HG03045 (cell line): ENCODE results near the gene CERS5.
A peak's percentile ranks its signal among the peaks of the same experiment; 100 is the strongest.
"Not testable (repeated sequence)": the region's sequence is repeated elsewhere in the genome, so short reads cannot be mapped to it uniquely, and the experiment has no call there.

Experiments
- ATAC-seq: cut with Tn5 transposase; IDR thresholded peaks from one replicate; pipeline ENCODE4 v1.9.1; 2021; ENCODE audit warnings: mild to moderate bottlenecking, moderate library complexity; ENCODE audit not compliant: unreplicated experiment

CERS5 gene

DNA sequence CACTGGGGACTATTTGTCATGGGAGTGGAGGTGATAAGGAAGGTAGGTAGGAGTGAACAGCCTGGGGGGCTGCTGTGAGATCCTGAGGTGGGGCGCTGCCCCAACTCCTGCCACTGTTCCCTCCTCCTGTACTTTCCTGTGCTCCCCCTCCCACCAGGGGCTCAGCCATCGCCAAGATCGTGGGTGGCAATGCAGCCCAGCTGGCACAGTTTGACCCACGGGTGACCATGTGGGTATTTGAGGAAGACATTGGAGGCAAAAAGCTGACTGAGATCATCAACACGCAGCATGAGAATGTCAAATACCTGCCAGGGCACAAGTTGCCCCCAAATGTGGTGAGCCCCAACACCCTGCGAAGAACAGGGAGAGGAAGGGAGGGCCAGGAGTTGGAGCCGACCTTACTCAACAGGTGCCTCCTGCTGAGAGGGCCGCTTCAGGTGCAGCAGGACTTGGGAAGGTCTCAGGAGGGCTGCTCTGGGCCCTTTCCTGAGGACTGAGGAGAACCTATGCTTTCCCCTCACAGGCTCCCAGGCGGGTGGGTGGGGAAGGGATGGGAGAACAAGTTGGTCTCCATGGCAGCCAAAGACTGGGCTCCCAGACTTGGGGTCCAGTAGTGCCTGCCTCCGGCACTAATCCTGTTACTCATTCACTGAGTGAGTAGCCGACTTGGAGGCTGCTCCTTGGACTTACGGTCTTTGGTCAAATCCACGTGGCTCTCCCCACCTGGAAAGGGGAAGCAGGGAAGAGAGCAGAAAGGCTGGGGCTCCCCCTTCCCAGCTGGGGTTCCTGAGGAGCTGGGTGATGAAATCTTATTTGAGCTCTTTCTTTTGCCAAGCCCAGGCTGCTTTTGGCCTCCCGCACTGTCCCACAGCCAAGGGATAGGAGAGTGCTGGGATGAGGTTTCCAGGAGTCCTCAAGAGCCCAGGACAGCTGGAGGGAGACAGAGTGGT lies 62.5 kb downstream of the CERS5 start:
- no peak for ATAC-seq

DNA sequence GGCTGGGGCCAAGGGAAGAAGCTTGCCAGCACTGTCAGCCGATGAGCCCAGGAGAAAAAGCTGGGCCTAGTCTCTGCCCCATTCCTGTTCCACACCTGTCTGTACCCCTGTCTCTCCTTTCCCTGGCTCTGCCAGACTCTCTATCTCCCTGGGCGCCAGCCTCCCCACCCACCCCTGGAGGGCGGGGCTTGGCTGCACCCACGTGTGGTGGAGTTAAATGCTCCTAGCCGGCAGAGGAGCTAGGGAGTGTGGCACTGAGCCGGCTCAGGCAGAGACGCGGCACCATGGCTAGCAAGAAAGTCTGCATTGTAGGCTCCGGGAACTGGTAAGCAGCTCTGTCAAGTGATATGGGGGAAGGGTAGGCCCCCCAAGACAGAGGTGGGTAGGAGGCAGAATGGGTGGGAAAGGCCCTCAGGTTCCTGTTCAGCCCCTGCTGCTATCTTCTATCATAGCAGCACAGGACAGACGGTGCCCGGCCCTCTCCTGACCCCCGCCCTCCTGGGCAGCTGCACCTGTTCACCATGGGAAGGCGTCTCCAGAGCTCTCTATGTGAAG lies 63.3 kb downstream of the CERS5 start, which contains the start of gene GPD1:
TSS of gene GPD1 (plus strand) at position 242 of the 555 bp plus-strand sequence. CDS start at position 285, 43 bp downstream.
- ATAC-seq = no peak

DNA sequence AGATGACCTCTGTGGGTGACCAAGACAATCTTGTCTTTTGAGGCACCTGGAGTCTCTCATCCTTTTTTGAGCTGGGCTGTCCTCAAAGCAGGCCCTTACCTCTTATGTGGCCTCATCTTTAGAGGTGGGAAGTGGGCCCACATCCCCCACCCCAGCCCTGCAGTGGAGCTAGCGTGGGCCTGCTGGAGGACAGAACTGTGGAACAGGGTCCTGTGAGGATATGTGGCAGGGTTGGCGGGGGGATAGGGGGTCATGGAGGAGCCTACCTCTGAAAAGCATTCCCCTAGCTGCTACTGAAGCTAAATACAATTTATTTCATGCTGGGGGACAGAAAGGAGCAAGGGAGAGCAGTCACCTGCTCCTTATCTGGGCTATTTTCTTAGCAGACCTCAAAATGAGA lies 63.8 kb downstream of the CERS5 start:
- ATAC-seq = no peak

DNA sequence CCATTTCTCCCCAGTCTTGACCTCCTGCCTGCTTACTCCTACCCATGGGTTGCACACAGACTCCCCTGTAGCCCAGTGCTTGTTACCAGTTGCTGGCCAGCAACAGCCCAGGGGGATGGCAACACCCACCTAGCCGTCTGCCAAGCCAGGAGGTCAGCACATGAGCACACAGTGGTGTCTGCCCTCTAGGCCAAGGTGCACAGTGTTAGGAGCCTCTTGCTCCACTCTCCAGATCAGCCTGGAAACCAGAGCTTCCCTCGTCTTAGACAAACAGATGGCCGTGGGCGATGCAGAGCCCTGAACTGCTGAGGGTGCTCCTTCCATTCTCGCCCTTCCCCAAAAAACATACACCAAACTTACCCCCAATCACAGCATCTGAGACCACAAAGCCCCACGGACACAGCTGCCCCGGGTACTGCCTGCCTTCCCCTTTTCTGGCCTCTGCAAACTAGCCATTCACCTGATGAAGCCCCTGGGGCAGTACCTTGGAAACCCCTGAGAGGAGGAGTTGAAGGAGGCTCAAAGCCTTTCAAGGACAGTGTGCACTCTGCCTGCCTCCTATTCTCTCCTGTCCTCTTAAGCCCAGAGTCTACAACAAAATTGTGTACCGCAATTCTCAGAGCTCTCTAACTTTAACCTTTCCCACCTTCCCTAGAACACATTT lies 64.4 kb downstream of the CERS5 start:
- no peak for ATAC-seq

DNA sequence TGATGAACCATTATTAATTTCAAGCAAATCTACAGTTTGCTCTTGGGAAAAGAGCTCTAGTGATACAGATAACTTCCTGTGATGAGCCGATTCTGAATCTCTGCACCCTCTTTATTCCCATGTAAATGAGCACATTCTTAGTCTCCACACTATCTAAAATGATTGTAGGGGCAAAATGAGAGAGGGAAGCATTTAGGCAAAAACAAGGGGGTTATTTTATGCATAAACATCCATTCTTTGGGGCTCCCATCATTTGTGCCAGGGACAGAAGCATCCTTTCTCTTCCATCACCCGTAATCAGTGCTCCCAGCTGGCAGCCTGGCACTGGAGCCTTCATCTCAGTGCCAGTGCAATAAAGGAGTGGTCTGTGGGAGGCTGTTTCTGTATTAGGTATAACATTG lies 65.0 kb downstream of the CERS5 start:
- no peak for ATAC-seq

DNA sequence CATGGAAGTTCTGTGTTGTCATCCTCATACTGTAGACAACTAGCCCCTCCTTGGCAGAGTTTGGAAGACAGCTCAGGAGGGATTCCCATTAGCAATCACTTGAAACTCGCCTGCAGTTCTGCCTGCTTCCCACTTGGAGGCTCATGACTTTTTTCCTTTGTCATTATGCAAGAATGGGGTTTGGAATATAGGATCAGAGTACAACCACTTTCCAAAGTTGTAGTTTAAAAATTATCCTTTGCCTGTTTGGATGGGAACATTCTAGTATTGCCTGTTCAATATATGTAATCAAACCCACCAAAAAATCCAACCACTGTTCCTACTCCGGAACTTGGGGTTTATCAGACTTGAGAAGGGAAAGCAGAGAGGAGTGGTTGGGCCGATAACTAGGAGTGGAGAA lies 65.5 kb downstream of the CERS5 start:
- no peak for ATAC-seq

DNA sequence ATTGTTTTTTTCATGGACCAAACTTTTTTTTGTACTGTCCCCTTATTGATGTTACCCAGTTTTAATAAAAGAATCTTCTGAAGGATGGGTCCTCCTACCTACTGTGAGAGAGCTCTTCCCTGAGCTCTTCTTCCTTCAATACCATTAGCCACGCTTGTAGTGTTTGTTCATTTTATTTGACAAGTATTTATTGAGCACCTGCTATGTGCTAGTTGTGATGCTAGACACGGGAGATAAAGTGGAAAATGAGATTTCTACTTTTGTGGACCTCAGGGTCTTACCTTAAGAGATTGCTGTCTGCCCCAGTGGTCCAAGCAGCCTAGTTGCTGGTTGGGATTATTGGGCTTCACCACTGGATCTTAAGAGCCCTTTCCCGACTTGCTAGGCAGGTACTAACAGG lies 66.6 kb downstream of the CERS5 start:
- ATAC-seq = no peak

DNA sequence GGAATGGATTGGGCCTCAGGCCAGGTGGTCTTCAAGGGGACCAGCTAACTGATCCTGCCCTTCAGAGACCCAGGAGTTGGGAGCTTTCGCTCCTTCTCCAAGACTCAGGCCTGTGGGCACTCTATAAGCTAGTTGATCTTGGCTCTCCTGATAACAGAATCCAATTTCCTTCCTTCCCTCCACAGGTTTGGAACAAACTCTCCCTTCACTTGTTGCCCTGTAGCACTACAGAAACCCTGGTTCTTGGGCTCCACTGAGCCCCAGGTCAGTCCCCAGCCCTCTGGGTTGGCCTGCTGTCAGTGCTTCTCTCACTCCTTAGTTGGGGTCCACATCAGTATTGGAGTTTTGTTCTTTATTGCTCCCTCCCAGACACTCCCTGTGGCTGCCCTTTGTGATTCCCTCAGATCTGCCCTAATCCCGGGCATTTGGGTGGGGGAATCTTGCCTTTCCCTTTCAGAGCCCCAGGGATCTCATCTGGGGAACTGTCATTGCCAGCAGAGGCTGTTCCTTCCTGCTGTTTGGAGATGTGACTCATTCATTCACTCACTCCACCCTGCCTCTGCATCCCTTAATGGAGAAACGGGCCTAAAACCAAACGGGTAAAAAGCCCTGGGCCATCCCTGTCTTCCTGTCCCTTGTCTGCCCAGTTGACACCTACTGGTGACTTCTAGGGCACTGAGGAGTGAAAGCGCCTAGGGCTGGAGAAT lies 67.7 kb downstream of the CERS5 start:
- no peak for ATAC-seq

DNA sequence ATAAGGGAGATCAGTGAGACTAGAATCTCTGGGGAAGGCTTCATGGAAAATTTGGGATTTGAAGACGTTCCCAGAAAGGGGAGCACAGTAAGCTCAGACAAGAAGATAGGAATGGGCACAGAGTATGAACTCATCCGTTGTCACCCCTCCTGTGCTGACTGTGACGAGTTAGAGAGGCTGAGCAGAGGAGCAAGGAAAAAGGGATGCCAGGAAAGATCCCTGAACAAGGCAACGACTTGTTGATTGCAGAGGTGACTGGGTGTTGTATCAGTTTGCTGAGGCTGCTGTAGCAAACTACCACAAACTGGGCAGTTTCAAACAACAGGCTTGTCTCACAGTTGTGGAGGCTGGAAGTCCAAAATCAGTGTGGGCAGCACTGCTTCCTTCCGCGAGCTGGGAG lies 69.2 kb downstream of the CERS5 start:
- no peak for ATAC-seq

DNA sequence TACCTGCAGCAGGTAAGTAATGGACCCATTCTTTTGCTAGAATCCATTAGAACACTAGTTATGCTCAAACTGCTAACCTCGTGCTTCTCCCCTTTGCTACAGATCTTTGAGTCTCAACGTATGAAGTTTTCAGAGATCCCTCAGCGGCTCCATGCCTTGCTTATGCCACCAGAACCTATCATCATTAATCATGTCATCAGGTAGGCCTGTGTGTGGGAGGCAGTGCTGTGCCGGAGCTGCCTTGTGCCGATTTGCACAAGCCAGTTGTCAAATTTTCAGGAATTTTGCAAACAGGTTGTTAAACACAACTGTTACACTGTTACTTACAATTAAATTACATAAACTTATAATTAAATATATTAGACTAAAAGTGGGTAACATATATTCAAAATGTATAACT lies 76.8 kb downstream of the CERS5 start:
- ATAC-seq = no peak

DNA sequence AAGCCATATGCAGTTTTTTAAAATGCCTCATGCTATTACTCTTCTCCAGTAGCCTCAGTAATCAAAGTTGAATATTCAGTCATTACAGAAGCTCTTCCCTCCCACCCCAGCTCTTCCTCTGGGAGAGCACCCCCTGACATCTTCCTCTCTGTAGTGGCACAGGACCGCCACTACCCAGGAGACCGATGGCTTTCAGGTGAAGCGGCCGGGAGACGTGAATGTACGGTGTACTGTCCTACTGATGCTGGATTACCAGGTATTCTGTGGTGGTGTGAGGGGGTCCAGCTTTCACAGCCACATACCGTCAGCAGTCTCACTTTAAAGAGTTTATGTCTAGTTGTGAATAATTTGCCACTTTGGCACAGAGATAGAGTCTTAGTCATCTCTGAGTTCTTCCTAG lies 77.4 kb downstream of the CERS5 start:
- ATAC-seq = no peak

DNA sequence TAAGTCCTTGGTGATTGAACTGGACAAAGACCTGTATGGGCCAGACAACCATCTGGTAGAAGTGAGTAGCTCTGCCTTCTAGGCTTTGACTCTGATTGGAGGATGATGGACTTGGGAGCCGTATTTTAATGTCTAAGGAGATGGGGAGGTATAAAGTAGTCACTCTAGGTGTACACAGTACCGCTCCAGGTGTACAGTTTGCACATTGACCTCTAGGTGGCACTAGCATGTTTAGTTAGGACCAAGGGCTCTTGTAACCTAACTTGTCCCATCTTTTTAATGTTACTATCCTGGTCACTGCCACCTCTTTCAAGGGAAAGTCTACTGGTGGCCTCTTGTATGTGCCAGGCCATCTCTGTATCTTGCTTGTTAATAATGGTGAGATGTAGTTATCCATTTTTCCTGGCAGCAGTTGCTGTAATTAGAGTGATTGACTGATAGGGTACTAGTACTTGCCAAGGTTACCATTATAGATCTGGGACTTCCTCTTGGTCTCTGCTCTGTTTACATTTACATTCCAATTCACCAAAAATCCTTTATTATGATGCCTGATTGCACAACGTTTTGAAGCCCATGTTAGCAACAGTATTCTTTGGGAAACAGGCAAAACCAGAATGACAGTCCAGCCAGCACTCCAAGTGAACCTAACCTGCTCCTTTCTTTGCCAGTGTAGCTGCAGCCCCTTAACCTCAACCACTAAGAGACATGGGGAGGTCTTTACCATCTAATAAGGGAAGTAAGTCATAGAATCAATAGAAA lies 78.4 kb downstream of the CERS5 start:
- ATAC-seq = no peak

DNA sequence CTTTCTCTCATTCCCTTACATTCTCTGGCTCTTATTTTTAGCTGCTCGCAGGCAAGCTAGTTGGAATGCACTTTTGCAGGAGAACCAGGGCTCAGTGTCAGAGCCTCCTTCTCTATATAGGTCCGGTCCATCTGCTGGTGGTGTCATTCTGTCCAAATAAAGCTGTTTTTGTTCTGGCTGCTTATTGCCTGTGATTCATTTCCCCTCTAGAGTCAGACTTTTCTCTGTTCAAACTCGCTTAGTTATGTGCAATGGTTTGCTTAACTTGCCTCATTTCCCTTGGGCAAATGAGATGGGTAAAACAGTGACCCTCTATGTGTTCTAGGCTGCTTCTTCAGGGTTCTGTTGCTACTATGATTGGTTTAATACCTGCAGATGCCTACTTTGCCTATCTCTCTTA lies 79.2 kb downstream of the CERS5 start:
- ATAC-seq = no peak

DNA sequence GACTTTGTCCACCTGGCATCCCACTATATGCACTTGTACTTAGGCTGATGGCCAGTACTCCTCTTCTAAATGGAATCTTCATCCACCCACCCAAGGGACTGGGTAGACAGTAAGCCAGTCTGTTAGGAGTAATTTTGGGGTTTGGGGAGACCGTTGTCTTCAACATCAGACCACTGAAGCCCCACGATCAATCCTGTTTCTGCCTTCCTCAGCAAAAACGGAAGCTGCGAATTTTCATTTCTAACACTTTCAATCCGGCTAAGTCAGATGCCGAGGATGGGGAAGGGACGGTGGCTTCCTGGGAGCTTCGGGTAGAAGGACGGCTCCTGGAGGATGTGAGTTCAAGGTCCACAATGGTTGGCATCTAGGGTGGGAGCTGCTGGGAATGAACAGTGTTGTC lies 80.0 kb downstream of the CERS5 start:
- ATAC-seq = no peak

DNA sequence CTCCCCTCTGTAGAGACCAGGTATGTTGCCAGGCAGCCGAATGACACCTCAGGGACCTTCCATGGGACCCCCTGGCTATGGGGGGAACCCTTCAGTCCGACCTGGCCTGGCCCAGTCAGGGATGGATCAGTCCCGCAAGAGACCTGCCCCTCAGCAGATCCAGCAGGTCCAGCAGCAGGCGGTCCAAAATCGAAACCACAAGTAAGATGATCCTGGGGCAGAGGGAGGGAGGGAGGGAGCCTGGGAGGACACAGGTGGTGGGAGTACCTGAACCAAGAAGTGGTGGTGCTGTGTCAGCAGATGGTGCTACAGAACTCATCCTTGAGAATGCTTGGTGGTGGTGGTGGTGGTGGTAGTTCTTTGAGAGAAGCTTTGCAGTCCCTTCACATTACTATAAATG lies 81.0 kb downstream of the CERS5 start:
- ATAC-seq = no peak

DNA sequence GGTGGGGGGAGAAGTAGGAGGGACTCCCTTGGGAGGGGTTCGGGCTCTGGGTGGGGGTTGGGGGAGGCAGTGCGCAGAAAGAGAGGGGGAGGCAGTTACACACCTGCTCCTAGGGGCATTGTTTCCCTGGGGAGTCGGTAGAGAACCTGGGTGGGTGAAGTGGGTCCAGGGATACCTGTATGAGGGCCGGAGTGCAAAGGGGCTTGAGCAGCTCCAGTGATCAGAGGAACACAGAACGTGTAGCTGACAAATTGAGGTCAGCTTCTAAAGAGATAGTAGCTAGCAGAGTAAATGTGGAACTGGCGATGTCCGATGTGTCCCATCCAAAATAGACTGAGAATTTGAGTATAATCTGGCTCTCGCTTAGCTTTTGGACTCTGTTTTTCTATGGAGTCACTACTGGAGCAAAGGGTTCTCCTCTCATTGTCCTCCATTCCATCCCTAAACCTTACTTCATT lies 81.5 kb downstream of the CERS5 start:
- no peak for ATAC-seq

DNA sequence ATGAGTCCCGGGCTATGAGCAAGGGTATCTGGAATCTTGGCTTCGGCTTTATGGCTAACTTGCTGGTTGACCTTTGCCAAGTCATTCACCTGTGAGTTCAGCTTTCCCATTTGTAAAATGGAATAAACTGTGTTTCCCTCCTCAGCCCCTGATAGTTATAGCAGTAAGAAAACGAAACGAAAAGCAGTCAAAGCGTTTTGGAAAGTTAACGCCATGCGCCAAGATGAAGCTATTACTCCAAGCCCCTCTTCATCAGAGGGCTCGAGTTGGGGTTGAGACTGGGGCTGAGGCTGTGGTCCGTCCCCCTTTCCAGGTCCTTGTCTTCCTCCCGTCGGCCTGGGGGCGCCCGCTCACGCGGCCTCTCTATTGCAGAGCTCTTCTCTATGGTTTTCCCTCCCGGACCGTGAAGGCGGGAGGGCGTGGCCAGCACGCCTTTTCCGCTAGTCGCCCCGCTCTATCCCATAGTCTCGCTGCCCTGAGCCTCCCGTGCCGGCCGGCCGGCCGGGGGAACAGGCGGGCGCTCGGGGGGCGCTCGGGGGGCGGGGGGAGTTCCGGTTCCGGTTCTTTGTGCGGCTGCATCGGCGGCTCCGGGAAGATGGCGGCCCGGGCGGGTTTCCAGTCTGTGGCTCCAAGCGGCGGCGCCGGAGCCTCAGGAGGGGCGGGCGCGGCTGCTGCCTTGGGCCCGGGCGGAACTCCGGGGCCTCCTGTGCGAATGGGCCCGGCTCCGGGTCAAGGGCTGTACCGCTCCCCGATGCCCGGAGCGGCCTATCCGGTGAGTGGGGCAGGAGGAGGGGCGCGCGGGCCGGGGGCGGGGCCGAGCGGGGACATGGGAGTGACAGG lies 82.2 kb downstream of the CERS5 start, which contains the start of gene SMARCD1:
TSS of gene SMARCD1 (plus strand) at position 568 of the 840 bp plus-strand sequence. CDS start at position 596, 28 bp downstream.
- ATAC-seq = peak; percentile 89

DNA sequence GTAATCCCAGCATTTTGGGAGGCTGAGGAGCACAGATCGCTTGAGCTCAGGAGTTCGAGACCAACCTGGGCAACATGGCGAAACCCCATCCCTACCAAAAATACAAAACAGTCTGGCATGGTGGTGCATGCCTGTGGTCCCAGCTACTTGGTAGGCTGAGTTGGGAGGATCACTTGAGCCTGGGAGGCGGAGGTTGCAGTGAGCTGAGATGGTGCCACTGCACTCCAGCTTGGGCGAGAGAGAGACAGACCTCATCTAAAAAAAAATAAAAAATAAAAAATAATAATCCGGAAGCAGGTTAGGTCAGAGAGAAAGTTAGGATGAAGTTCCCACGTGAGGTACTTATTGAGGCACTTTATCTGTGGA lies 82.8 kb downstream of the CERS5 start:
- not testable (repeated sequence) for ATAC-seq

DNA sequence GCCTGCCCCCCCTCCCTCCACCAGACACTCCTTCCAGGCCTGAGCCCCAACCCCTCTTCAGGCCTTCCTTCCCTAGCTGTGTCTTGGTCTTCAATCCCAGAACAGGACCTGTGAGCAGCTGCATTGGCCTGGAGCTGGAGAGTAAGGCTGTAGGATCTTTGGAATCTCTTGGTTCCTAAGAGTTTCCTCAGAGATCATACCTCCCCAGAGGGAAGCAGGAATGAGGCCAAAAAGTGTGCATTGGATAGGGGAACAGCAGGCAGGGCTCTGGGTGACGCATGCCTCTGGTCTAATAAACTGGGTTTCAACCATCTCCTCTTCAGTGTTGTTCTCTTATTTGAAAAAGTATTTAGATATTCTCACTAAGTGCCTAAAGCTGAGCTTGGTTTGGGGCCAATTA lies 83.9 kb downstream of the CERS5 start:
- ATAC-seq = no peak
